HEK293 (cell line): ENCODE measurements around the gene CFAP99.

Experiments used
- CTCF ChIA-PET: fragments of 350-600 bp; formaldehyde crosslinking; extraction: SDS; loops from one replicate; lab custom pipeline; 2021; ENCODE audit warnings: antibody characterized with exemption; lab: Yijun Ruan, JAX
- POLR2A ChIA-PET: fragments of 300-600 bp; formaldehyde crosslinking; extraction: SDS; loops from one replicate; lab custom pipeline; 2020; ENCODE audit warnings: antibody characterized with exemption, inconsistent platforms; lab: Yijun Ruan, JAX
- H3K27ac ChIP-seq: fragments of 200-500 bp; sonication (Bioruptor generic); 2 replicates; pipeline ENCODE4 v1.5.1; 2014; ENCODE audit warnings: low read depth, low read length, control low read depth, inconsistent platforms; ENCODE audit errors: extremely low read depth
- H3K36me3 ChIP-seq, 2 experiments: fragments of 200-500 bp in 1 of 2; sonication (Bioruptor generic) in 1 of 2; 1 replicate in 1 of 2; 2 replicates in 1 of 2; pipeline ENCODE4 v1.5.1; 2014 to 2017; ENCODE audit warnings: inconsistent platforms in 2 of 2, low read length in 2 of 2; ENCODE audit not compliant: control insufficient read depth in 2 of 2, insufficient read depth in 1 of 2
- H3K4me1 ChIP-seq: fragments of 200-500 bp; sonication (Bioruptor generic); 2 replicates; pipeline ENCODE4 v1.5.1; 2014; ENCODE audit warnings: mild to moderate bottlenecking, low read length, inconsistent platforms; ENCODE audit not compliant: control insufficient read depth, insufficient read depth
- H3K4me3 ChIP-seq: 2 replicates; pipeline ENCODE4 v1.5.1; 2011; ENCODE audit warnings: low read depth, mild to moderate bottlenecking, control low read depth, low read length, moderate library complexity
- H3K9me3 ChIP-seq: fragments of 200-500 bp; sonication (Bioruptor generic); 2 replicates; pipeline ENCODE4 v1.5.1; 2014; ENCODE audit warnings: low read depth, low read length, inconsistent platforms; ENCODE audit not compliant: control insufficient read depth, insufficient read depth
- FEZF1 ChIP-seq: fragments of 450-650 bp; formaldehyde crosslinking; IDR thresholded peaks from 2 replicates; pipeline ENCODE4 v1.5.1; 2016; ENCODE audit warnings: missing biosample characterization, missing genetic modification characterization
- GLIS1 ChIP-seq: fragments of 450-650 bp; formaldehyde crosslinking; IDR thresholded peaks from 2 replicates; pipeline ENCODE4 v1.5.1; 2016; ENCODE audit warnings: missing biosample characterization, missing genetic modification characterization
- RBAK ChIP-seq: fragments of 450-650 bp; formaldehyde crosslinking; IDR thresholded peaks from 2 replicates; pipeline ENCODE4 v1.5.1; 2016; ENCODE audit warnings: missing biosample characterization, missing genetic modification characterization
- ZBTB11 ChIP-seq: fragments of 450-650 bp; formaldehyde crosslinking; conservative IDR thresholded peaks from 2 replicates; pipeline ENCODE4 v1.5.1; 2016; ENCODE audit warnings: low read depth, missing biosample characterization, missing genetic modification characterization
- ZBTB44 ChIP-seq: fragments of 450-650 bp; IDR thresholded peaks from 2 replicates; pipeline ENCODE4 v1.5.1; 2018; ENCODE audit warnings: missing biosample characterization, mild to moderate bottlenecking, missing genetic modification characterization
- ZEB2 ChIP-seq: fragments of 450-650 bp; formaldehyde crosslinking; IDR thresholded peaks from 2 replicates; pipeline ENCODE4 v1.5.1; 2016; ENCODE audit warnings: missing biosample characterization, missing genetic modification characterization
- ZNF112 ChIP-seq: fragments of 450-650 bp; formaldehyde crosslinking; IDR thresholded peaks from 2 replicates; pipeline ENCODE4 v1.5.0; 2017; ENCODE audit warnings: missing biosample characterization, missing genetic modification characterization
- ZNF121 ChIP-seq: fragments of 450-650 bp; formaldehyde crosslinking; IDR thresholded peaks from 2 replicates; pipeline ENCODE4 v1.5.1; 2016; ENCODE audit warnings: missing biosample characterization, missing genetic modification characterization
- ZNF132 ChIP-seq: fragments of 450-650 bp; formaldehyde crosslinking; IDR thresholded peaks from 2 replicates; pipeline ENCODE4 v1.5.1; 2017; ENCODE audit warnings: missing biosample characterization, missing genetic modification characterization, borderline replicate concordance
- ZNF138 ChIP-seq: fragments of 450-650 bp; formaldehyde crosslinking; IDR thresholded peaks from 2 replicates; pipeline ENCODE4 v1.5.1; 2016; ENCODE audit warnings: missing biosample characterization, missing genetic modification characterization, borderline replicate concordance
- ZNF19 ChIP-seq: fragments of 450-650 bp; formaldehyde crosslinking; IDR thresholded peaks from 2 replicates; pipeline ENCODE4; 2016; ENCODE audit warnings: missing biosample characterization, missing genetic modification characterization, low read depth
- ZNF202 ChIP-seq: fragments of 450-650 bp; formaldehyde crosslinking; IDR thresholded peaks from 2 replicates; pipeline ENCODE4 v1.5.1; 2016; ENCODE audit warnings: missing biosample characterization, missing genetic modification characterization, borderline replicate concordance
- ZNF221 ChIP-seq: fragments of 450-650 bp; formaldehyde crosslinking; IDR thresholded peaks from 2 replicates; pipeline ENCODE4 v1.5.1; 2017; ENCODE audit warnings: missing biosample characterization, missing genetic modification characterization, borderline replicate concordance
- ZNF335 ChIP-seq: fragments of 450-650 bp; formaldehyde crosslinking; conservative IDR thresholded peaks from 2 replicates; pipeline ENCODE4 v1.5.1; 2016; ENCODE audit warnings: missing biosample characterization, missing genetic modification characterization
- ZNF350 ChIP-seq: fragments of 450-650 bp; formaldehyde crosslinking; IDR thresholded peaks from 2 replicates; pipeline ENCODE4 v1.5.0; 2017; ENCODE audit warnings: missing biosample characterization, mild to moderate bottlenecking, missing genetic modification characterization
- ZNF549 ChIP-seq: fragments of 450-650 bp; IDR thresholded peaks from 2 replicates; pipeline ENCODE4 v1.5.1; 2018; ENCODE audit warnings: missing biosample characterization, missing genetic modification characterization, mild to moderate bottlenecking, inconsistent platforms, moderate library complexity
- ZNF558 ChIP-seq: fragments of 450-650 bp; formaldehyde crosslinking; IDR thresholded peaks from 2 replicates; pipeline ENCODE4 v1.5.1; 2016; ENCODE audit warnings: missing biosample characterization, missing genetic modification characterization
- ZNF654 ChIP-seq: fragments of 450-650 bp; formaldehyde crosslinking; IDR thresholded peaks from 2 replicates; pipeline ENCODE4 v1.5.1; 2016; ENCODE audit warnings: low read depth, missing biosample characterization, missing genetic modification characterization
- ZNF768 ChIP-seq: fragments of 450-650 bp; formaldehyde crosslinking; IDR thresholded peaks from 2 replicates; pipeline ENCODE4 v1.5.1; 2018; ENCODE audit warnings: missing biosample characterization, mild to moderate bottlenecking, missing genetic modification characterization
- ZNF777 ChIP-seq: fragments of 450-650 bp; formaldehyde crosslinking; IDR thresholded peaks from 2 replicates; pipeline ENCODE4 v1.5.1; 2017; ENCODE audit warnings: missing biosample characterization, missing genetic modification characterization, borderline replicate concordance
- TF ChIP-seq, protein P1 (sequence below): fragments of 450-650 bp; formaldehyde crosslinking; IDR thresholded peaks from 2 replicates; pipeline ENCODE4 v1.5.1; 2016; ENCODE audit warnings: missing biosample characterization, missing genetic modification characterization
- TF ChIP-seq, protein P2 (sequence below): fragments of 450-650 bp; formaldehyde crosslinking; IDR thresholded peaks from 2 replicates; pipeline ENCODE4 v1.5.1; 2016; ENCODE audit warnings: missing biosample characterization, missing genetic modification characterization
- TF ChIP-seq, protein P3 (sequence below): fragments of 450-650 bp; formaldehyde crosslinking; optimal IDR thresholded peaks from 2 replicates; pipeline ENCODE3; 2016; ENCODE audit warnings: missing biosample characterization, mild to moderate bottlenecking, missing genetic modification characterization

CFAP99 gene

GRCh38 chr4:2383760-2384159 lies 35.0 kb upstream of the CFAP99 start:
- Histone ChIP-seq H3K4me1 (no peaks in the 10 kb centered on the region), H3K9me3 (no peaks in the 10 kb centered on the region), H3K36me3 (no peaks in the 10 kb centered on the region), H3K27ac (no peak overlapping the region), H3K4me3 (no peak overlapping the region)
- POLR2A ChIA-PET, result no interaction called here
- no peak for TF ChIP-seq ZNF335
- TF ChIP-seq GLIS1 (tag by site-specific recombination), result peak; percentile 31; the same call in 1 of the 2 replicates
- no peak for TF ChIP-seq ZNF768 (tag by site-specific recombination)
- CTCF ChIA-PET, result no interaction called here

- TF ChIP-seq FEZF1 (no peak), ZNF654 (no peak), ZNF19 (no peak), ZBTB44 (tag by site-specific recombination) (no peak), ZNF549 (no peak), ZNF132 (tag by site-specific recombination) (no peak), ZNF777 (tag by site-specific recombination) (no peak), ZNF121 (no peak), ZNF202 (tag by site-specific recombination) (no peak), ZEB2 (no peak), RBAK (no peak), ZNF112 (tag by site-specific recombination) (no peak), ZNF138 (no peak), ZNF221 (tag by site-specific recombination) (no peak), ZBTB11 (tag by site-specific recombination) (no peak), ZNF558 (no peak), ZNF350 (no peak)
- TF ChIP-seq, protein P1, sequence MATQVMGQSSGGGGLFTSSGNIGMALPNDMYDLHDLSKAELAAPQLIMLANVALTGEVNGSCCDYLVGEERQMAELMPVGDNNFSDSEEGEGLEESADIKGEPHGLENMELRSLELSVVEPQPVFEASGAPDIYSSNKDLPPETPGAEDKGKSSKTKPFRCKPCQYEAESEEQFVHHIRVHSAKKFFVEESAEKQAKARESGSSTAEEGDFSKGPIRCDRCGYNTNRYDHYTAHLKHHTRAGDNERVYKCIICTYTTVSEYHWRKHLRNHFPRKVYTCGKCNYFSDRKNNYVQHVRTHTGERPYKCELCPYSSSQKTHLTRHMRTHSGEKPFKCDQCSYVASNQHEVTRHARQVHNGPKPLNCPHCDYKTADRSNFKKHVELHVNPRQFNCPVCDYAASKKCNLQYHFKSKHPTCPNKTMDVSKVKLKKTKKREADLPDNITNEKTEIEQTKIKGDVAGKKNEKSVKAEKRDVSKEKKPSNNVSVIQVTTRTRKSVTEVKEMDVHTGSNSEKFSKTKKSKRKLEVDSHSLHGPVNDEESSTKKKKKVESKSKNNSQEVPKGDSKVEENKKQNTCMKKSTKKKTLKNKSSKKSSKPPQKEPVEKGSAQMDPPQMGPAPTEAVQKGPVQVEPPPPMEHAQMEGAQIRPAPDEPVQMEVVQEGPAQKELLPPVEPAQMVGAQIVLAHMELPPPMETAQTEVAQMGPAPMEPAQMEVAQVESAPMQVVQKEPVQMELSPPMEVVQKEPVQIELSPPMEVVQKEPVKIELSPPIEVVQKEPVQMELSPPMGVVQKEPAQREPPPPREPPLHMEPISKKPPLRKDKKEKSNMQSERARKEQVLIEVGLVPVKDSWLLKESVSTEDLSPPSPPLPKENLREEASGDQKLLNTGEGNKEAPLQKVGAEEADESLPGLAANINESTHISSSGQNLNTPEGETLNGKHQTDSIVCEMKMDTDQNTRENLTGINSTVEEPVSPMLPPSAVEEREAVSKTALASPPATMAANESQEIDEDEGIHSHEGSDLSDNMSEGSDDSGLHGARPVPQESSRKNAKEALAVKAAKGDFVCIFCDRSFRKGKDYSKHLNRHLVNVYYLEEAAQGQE (tag by site-specific recombination), result no peak
- TF ChIP-seq, protein P2, sequence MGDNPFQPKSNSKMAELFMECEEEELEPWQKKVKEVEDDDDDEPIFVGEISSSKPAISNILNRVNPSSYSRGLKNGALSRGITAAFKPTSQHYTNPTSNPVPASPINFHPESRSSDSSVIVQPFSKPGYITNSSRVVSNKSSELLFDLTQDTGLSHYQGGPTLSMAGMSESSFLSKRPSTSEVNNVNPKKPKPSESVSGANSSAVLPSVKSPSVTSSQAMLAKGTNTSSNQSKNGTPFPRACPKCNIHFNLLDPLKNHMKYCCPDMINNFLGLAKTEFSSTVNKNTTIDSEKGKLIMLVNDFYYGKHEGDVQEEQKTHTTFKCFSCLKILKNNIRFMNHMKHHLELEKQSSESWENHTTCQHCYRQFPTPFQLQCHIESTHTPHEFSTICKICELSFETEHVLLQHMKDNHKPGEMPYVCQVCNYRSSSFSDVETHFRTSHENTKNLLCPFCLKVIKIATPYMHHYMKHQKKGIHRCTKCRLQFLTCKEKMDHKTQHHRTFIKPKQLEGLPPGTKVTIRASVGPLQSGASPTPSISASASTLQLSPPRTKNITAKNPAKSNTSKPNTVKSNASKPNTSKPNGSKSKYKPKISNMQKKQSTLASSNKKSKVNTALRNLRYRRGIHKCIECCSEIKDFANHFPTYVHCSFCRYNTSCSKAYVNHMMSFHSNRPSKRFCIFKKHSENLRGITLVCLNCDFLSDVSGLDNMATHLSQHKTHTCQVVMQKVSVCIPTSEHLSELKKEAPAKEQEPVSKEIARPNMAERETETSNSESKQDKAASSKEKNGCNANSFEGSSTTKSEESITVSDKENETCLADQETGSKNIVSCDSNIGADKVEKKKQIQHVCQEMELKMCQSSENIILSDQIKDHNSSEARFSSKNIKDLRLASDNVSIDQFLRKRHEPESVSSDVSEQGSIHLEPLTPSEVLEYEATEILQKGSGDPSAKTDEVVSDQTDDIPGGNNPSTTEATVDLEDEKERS, result no peak
- TF ChIP-seq, protein P3, sequence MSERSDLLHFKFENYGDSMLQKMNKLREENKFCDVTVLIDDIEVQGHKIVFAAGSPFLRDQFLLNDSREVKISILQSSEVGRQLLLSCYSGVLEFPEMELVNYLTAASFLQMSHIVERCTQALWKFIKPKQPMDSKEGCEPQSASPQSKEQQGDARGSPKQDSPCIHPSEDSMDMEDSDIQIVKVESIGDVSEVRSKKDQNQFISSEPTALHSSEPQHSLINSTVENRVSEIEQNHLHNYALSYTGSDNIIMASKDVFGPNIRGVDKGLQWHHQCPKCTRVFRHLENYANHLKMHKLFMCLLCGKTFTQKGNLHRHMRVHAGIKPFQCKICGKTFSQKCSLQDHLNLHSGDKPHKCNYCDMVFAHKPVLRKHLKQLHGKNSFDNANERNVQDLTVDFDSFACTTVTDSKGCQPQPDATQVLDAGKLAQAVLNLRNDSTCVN (tag by site-specific recombination), result no peak
- H3K27ac ChIP-seq, result no peak overlapping the region
- ChIA-PET POLR2A (no interaction called here), CTCF (interaction anchor here (0.6 kb wide), 1 partner anchor 24 kb away, joined by 3 read pairs; no protein-coding TSS in a partner anchor)
- H3K4me3 ChIP-seq, result no peak overlapping the region
- no peaks in the 10 kb centered on the region for H3K9me3 ChIP-seq
- H3K36me3 ChIP-seq, result no peaks in the 10 kb centered on the region
- no peaks in the 10 kb centered on the region for H3K4me1 ChIP-seq
Measured at GRCh38 chr4:2384245-2384644, 34.5 kb upstream of the CFAP99 start.
